A673 (cell line): ENCODE measurements around the gene BARHL2. TPM values are rescaled to one million over a fixed set of nuclear protein-coding genes. Genes with fewer than 3 reads are reported as not detected.
A peak's percentile ranks its signal among the peaks of the same experiment; 100 is the strongest.

Source experiments
- BruUV-seq: library from RNA; stranded (reverse); fragments of 400-500 nt; replicated peaks from 2 replicates; lab custom pipeline; 2021; lab: Mats Ljungman, UMichigan
- CTCF ChIA-PET: fragments of 300-600 bp; sonication (Branson Sonifier 250); formaldehyde crosslinking; loops from one replicate; lab custom pipeline; 2022; ENCODE audit warnings: antibody characterized with exemption; lab: Charles Lee
- POLR2A ChIA-PET: fragments of 300-600 bp; sonication (Branson Sonifier 250); formaldehyde crosslinking; loops from one replicate; lab custom pipeline; 2022; ENCODE audit warnings: antibody characterized with exemption; ENCODE audit not compliant: low non-redundant PET; lab: Charles Lee
- DNase-seq: peaks from one replicate; pipeline ENCODE4 v3.0.0-alpha.2; 2015; ENCODE audit warnings: low spot score
- H3K27ac ChIP-seq: fragments of 200-600 bp; sonication (generic); 2 replicates; pipeline ENCODE4 v1.5.1; 2016; ENCODE audit warnings: mixed run types, low read depth, mild to moderate bottlenecking, mixed read lengths, antibody characterized with exemption, low read length; ENCODE audit not compliant: poor library complexity, severe bottlenecking
- H3K27me3 ChIP-seq: fragments of 200-600 bp; sonication (generic); replicated peaks from 2 replicates; pipeline ENCODE4 v1.6.1; 2017; ENCODE audit warnings: mixed run types, low read depth, mild to moderate bottlenecking, mixed read lengths, antibody characterized with exemption, low read length; ENCODE audit not compliant: insufficient read depth, poor library complexity
- H3K36me3 ChIP-seq: fragments of 200-600 bp; sonication (generic); 2 replicates; pipeline ENCODE4 v1.6.1; 2016; ENCODE audit warnings: mixed run types, mild to moderate bottlenecking, mixed read lengths, antibody characterized with exemption, low read length; ENCODE audit not compliant: insufficient read depth, poor library complexity, severe bottlenecking
- H3K4me1 ChIP-seq: fragments of 200-600 bp; sonication (generic); 2 replicates; pipeline ENCODE4 v1.6.1; 2017; ENCODE audit warnings: mixed run types, mild to moderate bottlenecking, mixed read lengths, antibody characterized with exemption, low read length; ENCODE audit not compliant: insufficient read depth, poor library complexity, severe bottlenecking
- H3K4me3 ChIP-seq: fragments of 200-600 bp; sonication (generic); 2 replicates; pipeline ENCODE4 v1.5.1; 2016; ENCODE audit warnings: low read depth, mixed run types, mild to moderate bottlenecking, mixed read lengths, low read length; ENCODE audit not compliant: poor library complexity, severe bottlenecking
- H3K9me3 ChIP-seq: fragments of 200-600 bp; sonication (generic); 2 replicates; pipeline ENCODE4 v1.6.1; 2016; ENCODE audit warnings: mixed run types, low read depth, mild to moderate bottlenecking, mixed read lengths, antibody characterized with exemption, low read length; ENCODE audit not compliant: poor library complexity, severe bottlenecking
- CTCF ChIP-seq: fragments of 300-800, 200-600 bp; sonication (generic); conservative IDR thresholded peaks from 2 replicates; pipeline ENCODE4 v1.5.1; 2017; ENCODE audit warnings: low read depth, mild to moderate bottlenecking, antibody characterized with exemption, low read length, moderate library complexity, mixed read lengths
- EZH2 ChIP-seq: fragments of 200-600 bp; sonication (generic); IDR thresholded peaks from 2 replicates; pipeline ENCODE4 v1.6.1; 2017; ENCODE audit warnings: borderline replicate concordance, low read depth, mild to moderate bottlenecking, mixed read lengths, antibody characterized with exemption, low read length; ENCODE audit not compliant: poor library complexity, severe bottlenecking
- intact Hi-C: fragments of 100-400 bp; cut with micrococcal nuclease; formaldehyde crosslinking; loops from one replicate; pipeline ENCODE4 v1.10.0; 2022; ENCODE audit not compliant: unreplicated experiment
- total RNA-seq: library from RNA; stranded (reverse); gene quantifications from 2 replicates; pipeline ENCODE4 v1.2.3, GENCODE V29; 2021

Gene BARHL2
- total RNA-seq, 1 experiment from 2014 or later = 120 TPM

GRCh38 chr1:90709535-90709934, 7.6 kb downstream of the BARHL2 start:
- peaks cover 45% of the 10 kb centered on the region for H3K36me3 ChIP-seq
- ChIA-PET POLR2A (interaction anchor here (0.6 kb wide), 2 partner anchors 142 to 469 kb away, joined by 3 to 9 read pairs; no protein-coding TSS in a partner anchor), CTCF (no interaction called here)
- peaks cover 46% of the 10 kb centered on the region for H3K4me1 ChIP-seq
- peak overlapping the region; percentile 91 for H3K27ac ChIP-seq
- no TSS peak for BruUV-seq
- intact Hi-C loops = loop anchor here (1.0 to 5.0 kb wide), 5 partner anchors 131 to 662 kb away; no protein-coding TSS in a partner anchor
- H3K27me3 ChIP-seq = no peaks in the 10 kb centered on the region
- H3K9me3 ChIP-seq = no peaks in the 10 kb centered on the region
- H3K4me3 ChIP-seq = peak overlapping the region; percentile 75
- DNase-seq = no peak
- no peak for TF ChIP-seq EZH2
- TF ChIP-seq CTCF = no peak

- peak overlapping the region; percentile 50 for H3K4me3 ChIP-seq
- H3K27ac ChIP-seq = peak overlapping the region; percentile 91
- H3K9me3 ChIP-seq = no peaks in the 10 kb centered on the region
- POLR2A ChIA-PET = interaction anchor here (0.6 kb wide), 2 partner anchors 141 to 468 kb away, joined by 3 to 9 read pairs; no protein-coding TSS in a partner anchor
- H3K36me3 ChIP-seq = peaks cover 38% of the 10 kb centered on the region
- CTCF ChIA-PET = no interaction called here
- intact Hi-C loops = loop anchor here (1.0 to 5.0 kb wide), 6 partner anchors 130 to 662 kb away; no protein-coding TSS in a partner anchor
- TF ChIP-seq CTCF (no peak), EZH2 (no peak)
- BruUV-seq = TSS peak; percentile 22
- DNase-seq = peak; percentile 76
- H3K27me3 ChIP-seq = no peaks in the 10 kb centered on the region
- peaks cover 53% of the 10 kb centered on the region for H3K4me1 ChIP-seq
Observed at GRCh38 chr1:90708826-90709225, 8.3 kb downstream of the BARHL2 start.

DNA sequence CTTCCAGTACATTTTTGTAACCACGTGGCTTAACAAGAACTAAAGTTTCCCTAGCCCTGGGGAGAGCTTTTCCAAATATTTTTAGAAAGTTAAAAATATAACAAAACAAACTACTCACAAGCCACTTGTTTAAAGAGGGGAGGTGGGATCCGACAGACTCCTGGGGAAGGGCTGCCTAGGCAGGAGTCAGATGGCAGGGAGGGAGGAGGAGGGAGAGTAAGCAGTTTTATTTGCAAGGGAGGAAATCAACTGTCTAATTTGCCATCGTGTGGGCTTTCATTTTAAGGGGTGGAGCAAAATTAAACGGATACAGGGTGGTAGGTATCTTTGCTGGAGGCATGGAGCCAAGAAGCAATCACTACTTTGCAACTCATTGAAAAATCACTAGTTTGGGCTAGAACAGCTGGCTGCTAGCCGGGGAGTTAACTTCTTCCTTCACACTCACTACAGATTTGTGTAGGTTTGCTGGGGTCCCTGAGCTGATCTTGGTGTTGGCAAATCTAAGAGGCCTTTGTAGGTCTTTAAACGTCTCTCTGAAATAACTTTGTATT, 8.8 kb downstream of the BARHL2 start:
- Histone ChIP-seq H3K36me3 (peaks cover 33% of the 10 kb centered on the region), H3K4me3 (peak overlapping the region; percentile 50), H3K9me3 (no peaks in the 10 kb centered on the region), H3K4me1 (peaks cover 55% of the 10 kb centered on the region), H3K27me3 (no peaks in the 10 kb centered on the region), H3K27ac (peak overlapping the region; percentile 91)
- ChIA-PET POLR2A (interaction anchor here (0.6 kb wide), 1 partner anchor 187 kb away, joined by 3 read pairs; no protein-coding TSS in a partner anchor), CTCF (interaction anchor here (0.6 kb wide), 1 partner anchor 232 kb away, joined by 3 read pairs; no protein-coding TSS in a partner anchor)
- no peak for TF ChIP-seq EZH2
- no TSS peak for BruUV-seq
- peak; percentile 96 for DNase-seq
- intact Hi-C loops = loop anchor here (1.0 to 5.0 kb wide), 4 partner anchors 130 to 661 kb away; no protein-coding TSS in a partner anchor
